Thyroid gland (tissue), 4 donors: ENCODE results near the gene MNT. TPM values are rescaled to one million over a fixed set of nuclear protein-coding genes. Genes with fewer than 3 reads are reported as not detected.

ENCODE experiments used
- DNase-seq, 2 donors: peaks; one replicate each; pipeline ENCODE4 v3.0.0-alpha.2; 2019
- H3K27ac ChIP-seq, 3 donors: fragments of 200-600 bp; sonication (generic); 1 replicate in 2 of 3; 2 replicates in 1 of 3; pipeline ENCODE4 v1.5.1; 2016 to 2019; ENCODE audit warnings: mild to moderate bottlenecking in 1 of 3, moderate library complexity in 1 of 3
- H3K27me3 ChIP-seq: fragments of 200-600 bp; sonication (generic); one replicate; pipeline ENCODE4 v1.5.1; 2019
- H3K36me3 ChIP-seq, 2 donors: fragments of 200-600 bp; sonication (generic); one replicate each; pipeline ENCODE4 v1.5.1; 2016 to 2019
- H3K4me1 ChIP-seq, 2 donors: fragments of 200-600 bp; sonication (generic); one replicate each; pipeline ENCODE4 v1.5.1; 2017 to 2019
- H3K4me3 ChIP-seq, 3 donors: fragments of 200-600 bp; sonication (generic); replicated peaks in 1 of 3; 1 replicate in 2 of 3; 2 replicates in 1 of 3; pipeline ENCODE4 v1.5.1; 2016; ENCODE audit warnings: mild to moderate bottlenecking in 1 of 3
- H3K9me3 ChIP-seq: fragments of 200-600 bp; sonication (generic); one replicate; pipeline ENCODE4 v1.5.1; 2017
- POLR2A ChIP-seq, 2 donors: fragments of 450-650 bp; IDR thresholded peaks; one replicate each; pipeline ENCODE4 v1.6.1; 2017; ENCODE audit warnings: antibody characterized with exemption in 2 of 2, mild to moderate bottlenecking in 2 of 2, moderate library complexity in 1 of 2
- WGBS, 2 donors: methylation state at CpG; one replicate each; pipeline ENCODE4 v1.1.5; 2017; 5-methylcytosine and 5-hydroxymethylcytosine counted together
- intact Hi-C: fragments of 100-400 bp; cut with DNase I; formaldehyde crosslinking; loops from one replicate; pipeline ENCODE4 v1.15.1; 2023
- total RNA-seq, 4 donors: library from RNA; depleted of rRNA; stranded (reverse); fragments of >200 nt; gene quantifications; one replicate each; pipeline ENCODE4 v1.2.3, GENCODE V29; 2016
- TF ChIP-seq, protein P1 (sequence below), 6 experiments: fragments of 200-600 bp in 3 of 6; fragments of 450-650 bp in 3 of 6; sonication (generic) in 3 of 6; IDR thresholded peaks; one replicate each; pipeline ENCODE4 v1.5.1; 2016 to 2019; ENCODE audit warnings: antibody characterized with exemption in 6 of 6, mild to moderate bottlenecking in 2 of 6, inconsistent platforms in 1 of 6, moderate library complexity in 1 of 6

Gene MNT
- total RNA-seq, 4 donors from 2014 or later: 8.2 to 28.9 (median 10.9) TPM

DNA sequence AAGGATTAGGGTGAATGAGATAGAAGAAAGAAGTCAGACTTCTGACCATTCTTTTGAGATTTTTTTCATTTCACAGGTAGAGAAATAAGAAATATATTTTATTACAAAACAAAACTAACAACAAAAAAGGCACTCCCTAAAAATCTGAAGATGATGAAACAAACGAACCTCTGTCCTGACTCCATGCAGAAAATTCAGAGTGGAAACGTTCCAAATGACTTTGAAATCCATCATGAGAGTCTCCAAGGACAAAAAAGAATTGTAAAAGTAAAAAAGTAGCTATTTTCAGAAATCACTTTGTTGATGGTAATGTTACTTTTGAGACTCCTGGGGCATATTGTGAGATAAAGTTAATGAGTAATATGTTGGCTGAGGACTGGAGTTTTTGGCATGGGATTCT is 26.4 kb upstream of the MNT start:
- H3K36me3 ChIP-seq: no peaks in the 10 kb centered on the region
- H3K27me3 ChIP-seq: no peaks in the 10 kb centered on the region
- H3K9me3 ChIP-seq: no peaks in the 10 kb centered on the region
- H3K4me3 ChIP-seq: no peak overlapping the region
- 72% methylated on average over 2 of the region's 2 CpGs for WGBS, 2 donors
- H3K27ac ChIP-seq: no peak overlapping the region
- intact Hi-C loops: loop anchor here (10.0 kb wide), 1 partner anchor 278 kb away; no protein-coding TSS in a partner anchor
- no peaks in the 10 kb centered on the region for H3K4me1 ChIP-seq
- TF ChIP-seq POLR2A (IDR thresholded peaks at IDR 0.05): no peak
- TF ChIP-seq, protein P1, sequence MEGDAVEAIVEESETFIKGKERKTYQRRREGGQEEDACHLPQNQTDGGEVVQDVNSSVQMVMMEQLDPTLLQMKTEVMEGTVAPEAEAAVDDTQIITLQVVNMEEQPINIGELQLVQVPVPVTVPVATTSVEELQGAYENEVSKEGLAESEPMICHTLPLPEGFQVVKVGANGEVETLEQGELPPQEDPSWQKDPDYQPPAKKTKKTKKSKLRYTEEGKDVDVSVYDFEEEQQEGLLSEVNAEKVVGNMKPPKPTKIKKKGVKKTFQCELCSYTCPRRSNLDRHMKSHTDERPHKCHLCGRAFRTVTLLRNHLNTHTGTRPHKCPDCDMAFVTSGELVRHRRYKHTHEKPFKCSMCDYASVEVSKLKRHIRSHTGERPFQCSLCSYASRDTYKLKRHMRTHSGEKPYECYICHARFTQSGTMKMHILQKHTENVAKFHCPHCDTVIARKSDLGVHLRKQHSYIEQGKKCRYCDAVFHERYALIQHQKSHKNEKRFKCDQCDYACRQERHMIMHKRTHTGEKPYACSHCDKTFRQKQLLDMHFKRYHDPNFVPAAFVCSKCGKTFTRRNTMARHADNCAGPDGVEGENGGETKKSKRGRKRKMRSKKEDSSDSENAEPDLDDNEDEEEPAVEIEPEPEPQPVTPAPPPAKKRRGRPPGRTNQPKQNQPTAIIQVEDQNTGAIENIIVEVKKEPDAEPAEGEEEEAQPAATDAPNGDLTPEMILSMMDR (IDR thresholded peaks at IDR 0.05): no peak
- no peak for DNase-seq

DNA sequence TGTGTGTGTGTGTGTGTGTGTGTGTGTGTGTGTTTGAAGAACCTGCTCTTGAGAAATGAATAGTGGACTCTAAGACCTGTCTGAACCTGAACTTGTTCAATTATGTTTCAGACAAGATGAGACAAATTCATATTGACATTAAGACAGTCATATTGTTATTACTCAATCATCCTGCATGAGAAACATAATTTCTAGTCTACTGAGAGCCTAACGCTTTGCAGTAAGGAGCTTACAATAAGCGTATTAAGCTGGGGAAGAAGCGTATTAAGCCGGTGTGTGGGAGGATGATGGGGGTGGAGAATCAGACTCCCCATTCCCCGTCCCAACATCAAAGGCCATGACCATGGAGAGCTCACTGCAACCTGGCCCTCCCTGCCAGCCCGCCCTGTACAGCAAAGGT is 22.4 kb upstream of the MNT start:
- WGBS, 2 donors: 93 to 94% methylated on average over 6 of the region's 6 CpGs
- H3K27ac ChIP-seq: no peak overlapping the region

DNA sequence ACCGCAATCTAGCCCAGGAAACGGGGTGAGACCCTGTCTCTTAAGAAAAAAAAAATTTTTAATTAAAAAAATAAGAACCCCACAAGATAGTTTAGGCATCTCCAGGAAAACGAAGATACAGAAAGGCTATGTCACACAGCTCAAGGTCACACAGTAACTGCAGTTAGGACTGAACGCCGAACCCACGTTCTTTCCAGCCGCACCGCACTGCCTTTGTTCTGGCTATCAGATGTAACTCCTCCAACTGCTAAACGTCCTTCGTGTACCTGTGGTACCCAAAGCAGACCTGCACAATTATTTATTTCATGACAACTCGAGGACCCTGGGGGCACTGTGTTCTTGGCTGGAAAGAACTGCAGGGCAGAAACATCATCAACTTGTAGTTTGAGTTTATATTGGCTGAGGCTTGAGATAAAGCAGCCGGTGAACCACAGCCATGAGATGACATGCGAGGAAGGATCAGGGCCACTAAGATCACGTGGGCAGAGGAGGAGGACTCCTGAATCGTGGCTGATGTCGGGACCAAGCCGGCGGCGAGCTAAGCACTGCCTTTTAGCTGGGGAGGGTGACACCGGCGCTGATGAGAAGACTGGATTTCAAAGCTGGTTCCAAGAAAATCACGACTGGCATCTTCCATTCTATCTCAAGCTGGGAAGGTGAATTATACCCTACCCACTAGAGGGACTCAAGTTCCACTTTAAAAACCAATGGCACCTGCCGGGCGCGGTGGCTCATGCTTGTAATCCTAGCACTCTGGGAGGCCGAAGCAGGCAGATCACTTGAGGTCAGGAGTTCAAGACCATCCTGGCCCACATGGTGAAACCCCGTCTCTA is 20.7 kb upstream of the MNT start:
- Histone ChIP-seq H3K27me3 (no peaks in the 10 kb centered on the region), H3K27ac (no peak overlapping the region), H3K4me3 (no peak overlapping the region), H3K36me3 (peaks cover 10 to 18% of the 10 kb centered on the region in 2 donors), H3K4me1 (peaks cover 0 to 7% of the 10 kb centered on the region in 2 donors), H3K9me3 (no peaks in the 10 kb centered on the region)
- WGBS, 2 donors: 65 to 71% methylated on average over 24 to 27 of the region's 27 CpGs
- intact Hi-C loops: loop anchor here (10.0 kb wide), 1 partner anchor 283 kb away; no protein-coding TSS in a partner anchor
- TF ChIP-seq POLR2A (IDR thresholded peaks at IDR 0.05): no peak
- TF ChIP-seq, protein P1 (IDR thresholded peaks at IDR 0.05): peak in 4 of 6 experiments; percentile 36 to 48 (median 36)
- DNase-seq: peak; percentile 67 to 70

More for the DNA sequence above, 22.4 kb upstream of the MNT start:
- H3K9me3 ChIP-seq: no peaks in the 10 kb centered on the region
- no peak overlapping the region for H3K4me3 ChIP-seq
- no peak for DNase-seq
- no peaks in the 10 kb centered on the region for H3K27me3 ChIP-seq
- intact Hi-C loops: loop anchor here (10.0 kb wide), 1 partner anchor 282 kb away; no protein-coding TSS in a partner anchor
- H3K36me3 ChIP-seq: peaks cover 10 to 18% of the 10 kb centered on the region in 2 donors
- TF ChIP-seq, protein P1 (IDR thresholded peaks at IDR 0.05): no peak
- no peak for TF ChIP-seq POLR2A (IDR thresholded peaks at IDR 0.05)
- H3K4me1 ChIP-seq: peaks cover 0 to 6% of the 10 kb centered on the region in 2 donors

DNA sequence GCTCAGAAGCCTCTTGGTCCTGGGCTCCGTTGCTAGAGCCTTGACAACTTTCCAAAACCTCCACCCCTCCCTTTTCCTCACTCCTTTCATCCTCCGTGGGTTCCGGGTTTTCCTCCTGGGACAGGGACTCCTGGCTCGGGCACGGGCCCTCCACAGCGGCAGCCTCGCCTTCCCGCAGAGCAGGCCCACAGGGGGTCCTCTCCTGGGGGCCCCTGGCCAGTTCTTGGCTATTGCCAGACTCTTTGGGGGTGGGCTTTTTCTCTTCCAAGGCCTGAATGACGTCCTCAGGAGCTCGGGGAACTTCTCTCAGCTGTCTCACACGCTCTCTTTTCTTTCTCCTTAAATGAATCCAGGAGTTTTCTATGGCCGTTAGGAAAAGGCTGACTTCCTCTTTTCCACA is 19.3 kb upstream of the MNT start:
- Histone ChIP-seq H3K4me1 (peaks cover 0 to 12% of the 10 kb centered on the region in 2 donors), H3K4me3 (no peak overlapping the region), H3K27ac (no peak overlapping the region), H3K9me3 (no peaks in the 10 kb centered on the region), H3K27me3 (no peaks in the 10 kb centered on the region), H3K36me3 (peaks cover 10 to 18% of the 10 kb centered on the region in 2 donors)
- TF ChIP-seq, protein P1 (IDR thresholded peaks at IDR 0.05): no peak
- peak in 1 of 2 donors; percentile 0 for TF ChIP-seq POLR2A (IDR thresholded peaks at IDR 0.05)
- intact Hi-C loops: loop anchor here (10.0 kb wide), 1 partner anchor 285 kb away; no protein-coding TSS in a partner anchor
- 79 to 81% methylated on average over 12 of the region's 12 CpGs for WGBS, 2 donors
- no peak for DNase-seq

DNA sequence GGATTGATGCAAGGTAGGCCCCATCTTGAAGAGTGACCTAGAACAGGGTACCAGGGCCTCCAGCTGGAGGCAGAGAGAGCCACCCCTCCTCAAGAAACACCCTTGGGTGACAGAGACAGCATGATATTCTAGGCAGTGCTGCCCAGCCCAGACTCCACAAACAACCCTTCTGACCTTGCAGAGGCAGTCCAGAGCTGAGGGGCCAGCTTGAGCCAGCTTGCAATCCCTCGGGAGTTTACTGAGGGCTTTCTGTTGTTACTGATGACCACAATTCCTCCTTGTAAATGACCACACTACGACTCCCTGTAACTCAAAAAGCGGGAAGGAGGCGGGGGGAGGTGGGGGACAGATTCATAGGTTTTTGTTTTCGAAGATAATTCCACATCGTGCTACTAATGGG is 18.6 kb upstream of the MNT start:
- TF ChIP-seq, protein P1 (IDR thresholded peaks at IDR 0.05): no peak
- TF ChIP-seq POLR2A (IDR thresholded peaks at IDR 0.05): no peak
- WGBS, 2 donors: 78 to 85% methylated on average over 6 of the region's 6 CpGs
- peaks cover 10 to 18% of the 10 kb centered on the region in 2 donors for H3K36me3 ChIP-seq
- DNase-seq: no peak
- H3K4me3 ChIP-seq: no peak overlapping the region
- peak overlapping the region in 1 of 3 donors; percentile 57 for H3K27ac ChIP-seq
- intact Hi-C loops: no loop called here
- no peaks in the 10 kb centered on the region for H3K27me3 ChIP-seq
- H3K9me3 ChIP-seq: no peaks in the 10 kb centered on the region
- peaks cover 0 to 12% of the 10 kb centered on the region in 2 donors for H3K4me1 ChIP-seq
